Prostate gland (tissue), 2 donors: ENCODE measurements around the gene MS4A2. TPM values are rescaled to one million over a fixed set of nuclear protein-coding genes. Genes with fewer than 3 reads are reported as not detected.
"Not testable (repeated sequence)": the region's sequence is repeated elsewhere in the genome, so short reads cannot be mapped to it uniquely, and the experiment has no call there.

Experiments
- DNase-seq: peaks from one replicate; pipeline ENCODE4 v3.0.0-alpha.2; 2019; ENCODE audit warnings: low spot score
- H3K27ac ChIP-seq, 2 donors: fragments of 200-600 bp; sonication (generic); 2 replicates each; pipeline ENCODE4 v1.5.1; 2017 to 2019
- H3K27me3 ChIP-seq: fragments of 200-600 bp; sonication (generic); replicated peaks from 2 replicates; pipeline ENCODE4 v1.5.1; 2019; ENCODE audit not compliant: insufficient read depth
- H3K36me3 ChIP-seq, 2 donors: fragments of 200-600 bp; sonication (generic); 1 replicate in 1 of 2; 2 replicates in 1 of 2; pipeline versions ENCODE4 v1.5.1 to v1.8.1; 2017 to 2019
- H3K4me1 ChIP-seq: fragments of 200-600 bp; sonication (generic); replicated peaks from 2 replicates; pipeline ENCODE4 v1.5.1; 2019
- H3K4me3 ChIP-seq, 2 donors: fragments of 200-600 bp; sonication (generic); 2 replicates each; pipeline ENCODE4 v1.5.1; 2017 to 2019
- H3K9me3 ChIP-seq: fragments of 200-600 bp; sonication (generic); 2 replicates; pipeline ENCODE4 v1.5.1; 2017
- CTCF ChIP-seq, 4 experiments: fragments of 200-600 bp in 2 of 4; fragments of 450-650 bp in 2 of 4; sonication (generic) in 2 of 4; IDR thresholded peaks; 1 replicate in 3 of 4; 2 replicates in 1 of 4; pipeline ENCODE4 v1.5.1; 2016 to 2019; ENCODE audit warnings: antibody characterized with exemption in 4 of 4, mild to moderate bottlenecking in 2 of 4, moderate library complexity in 2 of 4
- POLR2A ChIP-seq: fragments of 450-650 bp; IDR thresholded peaks from one replicate; pipeline ENCODE4 v1.6.1; 2016; ENCODE audit warnings: antibody characterized with exemption, mild to moderate bottlenecking
- POLR2AphosphoS5 ChIP-seq: sonication (generic); formaldehyde crosslinking; IDR thresholded peaks from one replicate; pipeline ENCODE4 v1.6.1; 2017; ENCODE audit warnings: antibody characterized with exemption
- WGBS: methylation state at CpG from one replicate; pipeline ENCODE4 v1.1.5; 2018; 5-methylcytosine and 5-hydroxymethylcytosine counted together
- intact Hi-C: fragments of 100-400 bp; cut with DNase I; formaldehyde crosslinking; loops from one replicate; pipeline ENCODE4 v1.14.2; 2022
- total RNA-seq, 2 donors: library from RNA; depleted of rRNA; stranded (reverse); fragments of >200 nt; gene quantifications; one replicate each; pipeline ENCODE4 v1.1.0, GENCODE V29; 2016

Gene MS4A2
- 1 to 10 TPM in 1 of 2 donors, not detected in 1; 2.0 TPM for total RNA-seq

DNA sequence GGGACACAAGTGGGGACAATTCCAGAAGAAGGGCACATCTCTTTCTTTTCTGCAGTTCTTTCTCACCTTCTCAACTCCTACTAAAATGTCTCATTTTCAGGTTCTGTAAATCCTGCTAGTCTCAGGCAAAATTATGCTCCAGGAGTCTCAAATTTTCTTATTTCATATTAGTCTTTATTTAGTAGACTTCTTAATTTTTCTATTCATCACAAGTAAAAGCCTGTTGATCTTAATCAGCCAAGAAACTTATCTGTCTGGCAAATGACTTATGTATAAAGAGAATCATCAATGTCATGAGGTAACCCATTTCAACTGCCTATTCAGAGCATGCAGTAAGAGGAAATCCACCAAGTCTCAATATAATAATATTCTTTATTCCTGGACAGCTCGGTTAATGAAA is at the start of gene MS4A2:
Gene MS4A2, plus strand, starts transcription at position 301 of the 400 bp plus-strand sequence. CDS start 102 bp downstream, outside the sequence.
- Histone ChIP-seq H3K4me1 (no peaks in the 10 kb centered on the region), H3K4me3 (no peak within 1 kb of the TSS), H3K27me3 (no peaks in the 10 kb centered on the region), H3K9me3 (no peaks in the 10 kb centered on the region), H3K36me3 (no peaks in the 10 kb centered on the region), H3K27ac (no peak within 1 kb of the TSS)
- DNase-seq = no peak
- 73% methylated on average over 1 of the region's 1 CpG for WGBS
- intact Hi-C loops = no loop called here
- no peak for TF ChIP-seq POLR2AphosphoS5

GRCh38 chr11:60040109-60040508 is 48.4 kb upstream of the MS4A2 start, which contains the start of gene OOSP2:
TSS of gene OOSP2 (plus strand) at chr11:60040409. CDS start at chr11:60040460, 51 bp downstream.
- no peaks in the 10 kb centered on the region for H3K4me1 ChIP-seq
- no peaks in the 10 kb centered on the region for H3K9me3 ChIP-seq
- H3K36me3 ChIP-seq = no peaks in the 10 kb centered on the region
- H3K27ac ChIP-seq = no peak within 1 kb of the TSS
- no peak for DNase-seq
- TF ChIP-seq POLR2A = no peak
- no peak for TF ChIP-seq CTCF (IDR thresholded peaks at IDR 0.05)
- TF ChIP-seq POLR2AphosphoS5 = no peak
- intact Hi-C loops = no loop called here
- no peaks in the 10 kb centered on the region for H3K27me3 ChIP-seq
- WGBS = 68% methylated on average over 8 of the region's 8 CpGs
- H3K4me3 ChIP-seq = no peak within 1 kb of the TSS

GRCh38 chr11:60050422-60050821 is 38.0 kb upstream of the MS4A2 start:
- intact Hi-C loops, DNase-seq, H3K36me3 ChIP-seq, H3K4me1 ChIP-seq, H3K27ac ChIP-seq, H3K27me3 ChIP-seq, H3K9me3 ChIP-seq, H3K4me3 ChIP-seq: not testable (repeated sequence)

- H3K4me1 ChIP-seq, H3K27ac ChIP-seq, H3K36me3 ChIP-seq, H3K9me3 ChIP-seq, H3K27me3 ChIP-seq, H3K4me3 ChIP-seq, intact Hi-C loops, DNase-seq: not testable (repeated sequence)
- WGBS = 32% methylated on average over 3 of the region's 3 CpGs
Observed at GRCh38 chr11:60050839-60051238, 37.6 kb upstream of the MS4A2 start.

GRCh38 chr11:60056349-60056969 is 32.0 kb upstream of the MS4A2 start, which contains the start of gene MS4A3:
TSS of gene MS4A3 (plus strand) at chr11:60056665. CDS start at chr11:60061161, 4,496 bp downstream.
- Histone ChIP-seq H3K36me3 (no peaks in the 10 kb centered on the region), H3K4me3 (no peak within 1 kb of the TSS), H3K4me1 (no peaks in the 10 kb centered on the region), H3K27ac (no peak within 1 kb of the TSS), H3K27me3 (peaks cover 3% of the 10 kb centered on the region), H3K9me3 (no peaks in the 10 kb centered on the region)
- WGBS = 72% methylated on average over 8 of the region's 8 CpGs
- no peak for TF ChIP-seq POLR2AphosphoS5
- no peak for TF ChIP-seq POLR2A
- TF ChIP-seq CTCF (IDR thresholded peaks at IDR 0.05) = no peak
- intact Hi-C loops = no loop called here
- no peak for DNase-seq

DNA sequence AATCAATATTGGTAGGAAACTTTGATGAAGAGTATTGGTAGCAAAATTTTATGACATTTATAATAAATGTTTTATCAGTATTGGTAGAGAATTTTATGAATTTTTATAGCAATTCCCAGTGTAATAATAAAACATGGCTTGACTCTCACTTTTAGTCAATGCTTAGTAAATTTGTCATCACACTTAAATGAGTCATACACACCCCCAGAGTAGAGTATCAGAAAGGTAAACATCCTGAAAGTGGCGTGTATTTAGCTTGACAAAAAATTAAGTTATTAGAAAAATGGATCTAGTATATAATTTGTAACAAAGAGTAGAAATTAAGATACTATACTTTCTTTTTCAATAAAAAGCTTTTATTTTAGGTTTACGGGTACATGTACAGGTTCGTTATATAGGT is 29.4 kb upstream of the MS4A2 start:
- Histone ChIP-seq H3K36me3 (no peaks in the 10 kb centered on the region), H3K27me3 (peaks cover 3% of the 10 kb centered on the region), H3K4me1 (no peaks in the 10 kb centered on the region), H3K9me3 (no peaks in the 10 kb centered on the region), H3K4me3 (no peak overlapping the region), H3K27ac (no peak overlapping the region)
- TF ChIP-seq POLR2A = no peak
- 71% methylated on average over 3 of the region's 3 CpGs for WGBS
- no peak for DNase-seq
- intact Hi-C loops = no loop called here
